HepG2 (cell line): ENCODE data around the gene FAM240A. TPM values are rescaled to one million over a fixed set of nuclear protein-coding genes. Genes with fewer than 3 reads are reported as not detected.

Experiments used
- ELF4 ChIP-seq: sonication (generic); formaldehyde crosslinking; IDR thresholded peaks from 2 replicates; pipeline ENCODE4 v1.5.0; 2020; ENCODE audit warnings: missing genetic modification reagents, mild to moderate bottlenecking, moderate library complexity, borderline replicate concordance
- FIP1L1 ChIP-seq: fragments of 200-400 bp; formaldehyde crosslinking; IDR thresholded peaks from 2 replicates; pipeline ENCODE4 v1.6.1; 2018; ENCODE audit warnings: low read depth, mild to moderate bottlenecking, low read length, moderate library complexity, borderline replicate concordance; ENCODE audit not compliant: insufficient read depth
- FLYWCH1 ChIP-seq: sonication (generic); formaldehyde crosslinking; IDR thresholded peaks from 2 replicates; pipeline ENCODE4 v1.8.1; 2023; ENCODE audit warnings: mild to moderate bottlenecking, missing genetic modification reagents
- FOXA3 ChIP-seq: IDR thresholded peaks from 2 replicates; pipeline ENCODE4 v1.6.1; 2016; ENCODE audit warnings: missing genetic modification reagents, missing compliant biosample characterization
- NFIC ChIP-seq: IDR thresholded peaks from 2 replicates; pipeline ENCODE4 v1.6.1; 2012; ENCODE audit warnings: mild to moderate bottlenecking, low read length, inconsistent platforms
- NR1H2 ChIP-seq: sonication (generic); formaldehyde crosslinking; IDR thresholded peaks from 2 replicates; pipeline ENCODE4 v1.8.1; 2022; ENCODE audit warnings: low read depth, missing genetic modification reagents, borderline replicate concordance
- SYNCRIP ChIP-seq: fragments of 200-400 bp; formaldehyde crosslinking; IDR thresholded peaks from 2 replicates; pipeline ENCODE4 v1.6.1; 2018; ENCODE audit warnings: mild to moderate bottlenecking, low read depth, low read length; ENCODE audit not compliant: insufficient read depth
- ZBTB40 ChIP-seq, 2 experiments: fragments of 450-650 bp in 1 of 2; sonication (generic) in 1 of 2; formaldehyde crosslinking in 1 of 2; IDR thresholded peaks; 2 replicates each; pipeline versions ENCODE4 v1.6.1 to v1.8.0; 2016 to 2022; ENCODE audit warnings: antibody characterized with exemption in 1 of 2, mild to moderate bottlenecking in 1 of 2, missing genetic modification reagents in 1 of 2
- ZFP37 ChIP-seq: sonication (generic); formaldehyde crosslinking; IDR thresholded peaks from 2 replicates; pipeline ENCODE4 v1.4.0; 2020; ENCODE audit warnings: missing genetic modification reagents, borderline replicate concordance
- ZNF160 ChIP-seq: sonication (generic); formaldehyde crosslinking; IDR thresholded peaks from 2 replicates; pipeline ENCODE4 v1.8.0; 2022; ENCODE audit warnings: mild to moderate bottlenecking, inconsistent platforms, missing genetic modification reagents
- ZNF496 ChIP-seq: sonication (generic); formaldehyde crosslinking; IDR thresholded peaks from 2 replicates; pipeline ENCODE4 v1.8.1; 2023; ENCODE audit warnings: mild to moderate bottlenecking, moderate library complexity, missing genetic modification reagents; ENCODE audit not compliant: insufficient replicate concordance
- ZNF547 ChIP-seq: sonication (generic); formaldehyde crosslinking; IDR thresholded peaks from 2 replicates; pipeline ENCODE4 v1.5.1; 2020; ENCODE audit warnings: mild to moderate bottlenecking, missing genetic modification reagents
- ZNF850 ChIP-seq: sonication (generic); formaldehyde crosslinking; conservative IDR thresholded peaks from 2 replicates; pipeline ENCODE4 v1.9.0; 2021; ENCODE audit warnings: mild to moderate bottlenecking, missing genetic modification reagents
- polyA plus RNA-seq, 8 experiments: library from polyadenylated mRNA; depleted of rRNA in 3 of 8; stranded (reverse) in 7 of 8; unstranded in 1 of 8; fragments of >200 nt; fragmentation: Illumina TruSeq in 4 of 8; extraction: Trizol in 4 of 8; gene quantifications; 2 replicates each; pipeline versions ENCODE4 v1.2.1 to v1.2.3, GENCODE V29; 2011 to 2016; ENCODE audit warnings: low read depth in 4 of 8, missing spikeins in 1 of 8, mixed read lengths in 1 of 8; ENCODE audit not compliant: insufficient read depth in 1 of 8
- total RNA-seq, 5 experiments: library from RNA; depleted of rRNA; stranded (reverse); fragments of >200 nt; fragmentation: Illumina TruSeq; extraction: Trizol; gene quantifications; 2 replicates each; pipeline ENCODE4 v1.2.3, GENCODE V29; 2016; ENCODE audit warnings: low read depth in 1 of 5
- TF ChIP-seq, protein P1 (sequence below): sonication (generic); formaldehyde crosslinking; conservative IDR thresholded peaks from 2 replicates; pipeline ENCODE4 v1.8.0; 2022; ENCODE audit warnings: low read depth, missing genetic modification reagents

Gene FAM240A
- total and polyA plus RNA-seq, 2 of the 13 experiments (the other 11 are each of a cell fraction or from before 2014, with no cell fraction given), result not detected

- no peak for TF ChIP-seq ZBTB40 (IDR thresholded peaks at IDR 0.05)
- TF ChIP-seq ZBTB40 (CRISPR knock-in tag; IDR thresholded peaks at IDR 0.05), result no peak
- TF ChIP-seq FIP1L1, result no peak
- TF ChIP-seq ZFP37 (CRISPR knock-in tag), result no peak
- no peak for TF ChIP-seq ZNF160
- TF ChIP-seq ZNF850 (CRISPR knock-in tag), result no peak
- TF ChIP-seq NFIC, result no peak
- TF ChIP-seq, protein P1, sequence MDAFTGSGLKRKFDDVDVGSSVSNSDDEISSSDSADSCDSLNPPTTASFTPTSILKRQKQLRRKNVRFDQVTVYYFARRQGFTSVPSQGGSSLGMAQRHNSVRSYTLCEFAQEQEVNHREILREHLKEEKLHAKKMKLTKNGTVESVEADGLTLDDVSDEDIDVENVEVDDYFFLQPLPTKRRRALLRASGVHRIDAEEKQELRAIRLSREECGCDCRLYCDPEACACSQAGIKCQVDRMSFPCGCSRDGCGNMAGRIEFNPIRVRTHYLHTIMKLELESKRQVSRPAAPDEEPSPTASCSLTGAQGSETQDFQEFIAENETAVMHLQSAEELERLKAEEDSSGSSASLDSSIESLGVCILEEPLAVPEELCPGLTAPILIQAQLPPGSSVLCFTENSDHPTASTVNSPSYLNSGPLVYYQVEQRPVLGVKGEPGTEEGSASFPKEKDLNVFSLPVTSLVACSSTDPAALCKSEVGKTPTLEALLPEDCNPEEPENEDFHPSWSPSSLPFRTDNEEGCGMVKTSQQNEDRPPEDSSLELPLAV (CRISPR knock-in tag), result no peak
- no peak for TF ChIP-seq FOXA3
- TF ChIP-seq ZNF496 (CRISPR knock-in tag), result no peak
- TF ChIP-seq SYNCRIP, result no peak
- TF ChIP-seq NR1H2 (CRISPR knock-in tag), result no peak
- no peak for TF ChIP-seq ZNF547 (CRISPR knock-in tag)
- no peak for TF ChIP-seq ELF4 (CRISPR knock-in tag)
- TF ChIP-seq FLYWCH1 (CRISPR knock-in tag), result no peak
These were observed 16.6 kb downstream of the FAM240A start (continued) for GRCh38 chr3:46628901-46629369.
